ENCODE measurements around the gene GRN.
"Not testable (repeated sequence)": the region's sequence is repeated elsewhere in the genome, so short reads cannot be mapped to it uniquely, and the experiment has no call there.

The GRN gene

DNA sequence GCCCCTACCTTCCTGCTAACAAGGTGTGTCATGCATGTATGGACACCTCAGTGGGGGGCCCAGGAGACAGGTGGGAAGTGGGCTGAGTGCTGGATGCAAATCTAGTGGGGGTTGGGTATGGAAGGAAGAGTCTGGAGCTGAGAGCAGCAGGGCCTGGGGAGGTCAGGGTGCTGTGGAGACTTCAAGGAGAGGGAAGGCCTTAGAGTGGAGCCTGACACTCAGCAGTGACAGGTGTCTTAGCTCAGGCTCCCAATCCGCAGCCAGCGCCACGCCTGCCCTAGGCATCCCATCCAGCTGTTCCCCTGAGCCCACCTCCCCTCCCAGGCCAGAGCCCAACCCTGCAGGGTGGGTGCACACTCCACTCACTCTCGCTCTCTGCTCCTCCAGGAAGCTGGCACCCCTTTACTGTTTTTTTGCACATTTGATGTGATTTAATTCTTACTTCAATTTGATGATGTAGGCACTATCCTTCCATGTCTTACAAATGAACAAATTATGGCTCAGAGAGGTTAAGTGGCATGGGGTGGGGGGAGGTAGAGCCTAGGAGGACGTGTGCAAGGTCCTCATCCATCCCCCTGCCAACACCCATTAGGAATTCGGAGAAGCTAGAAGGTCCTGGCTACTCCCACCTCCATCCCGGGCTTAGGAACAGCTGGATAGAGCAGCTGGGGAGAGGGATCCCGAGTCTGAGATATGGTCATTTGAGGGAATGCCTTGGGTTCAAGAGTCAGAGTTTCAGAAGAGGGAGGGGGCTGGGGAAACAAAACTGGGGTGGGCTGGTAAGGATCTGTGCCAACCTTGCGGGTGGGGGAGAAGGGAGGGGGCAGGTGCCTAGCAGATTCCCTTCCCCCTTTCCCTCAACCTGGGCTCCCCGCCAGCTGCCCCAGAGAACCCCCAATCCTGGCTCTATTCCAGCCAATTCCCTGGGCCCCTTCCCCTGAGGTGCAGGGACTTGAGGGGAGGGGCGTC, 16.5 kb downstream of the GRN start:
- DNase-seq (ENCODE audit: low read depth): no peak

DNA sequence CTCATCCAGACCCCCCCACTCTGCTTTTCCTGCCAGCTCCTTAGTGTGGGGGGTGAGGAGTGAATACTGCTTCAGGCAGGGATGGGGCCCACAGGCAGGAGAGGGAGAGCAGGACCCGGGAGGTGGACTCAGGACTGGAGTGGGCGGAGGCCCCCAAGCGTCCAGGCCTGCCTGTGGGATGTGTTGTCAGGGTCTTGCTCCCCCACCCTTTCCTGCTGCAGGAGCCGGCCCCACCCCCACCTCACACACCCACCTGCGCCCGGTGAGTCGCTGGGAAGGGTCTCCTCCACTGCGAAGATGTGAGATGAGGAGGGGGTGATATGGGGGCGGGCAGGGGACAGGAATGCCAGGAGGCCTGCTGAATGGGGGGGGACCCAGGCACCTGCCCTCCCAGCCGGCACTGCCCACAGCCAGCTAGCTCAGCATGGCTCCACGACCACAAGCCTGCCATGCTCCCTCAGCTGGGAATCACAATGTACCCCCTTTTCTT, 17.4 kb downstream of the GRN start:
- DNase-seq (ENCODE audit: low read depth): no peak

DNA sequence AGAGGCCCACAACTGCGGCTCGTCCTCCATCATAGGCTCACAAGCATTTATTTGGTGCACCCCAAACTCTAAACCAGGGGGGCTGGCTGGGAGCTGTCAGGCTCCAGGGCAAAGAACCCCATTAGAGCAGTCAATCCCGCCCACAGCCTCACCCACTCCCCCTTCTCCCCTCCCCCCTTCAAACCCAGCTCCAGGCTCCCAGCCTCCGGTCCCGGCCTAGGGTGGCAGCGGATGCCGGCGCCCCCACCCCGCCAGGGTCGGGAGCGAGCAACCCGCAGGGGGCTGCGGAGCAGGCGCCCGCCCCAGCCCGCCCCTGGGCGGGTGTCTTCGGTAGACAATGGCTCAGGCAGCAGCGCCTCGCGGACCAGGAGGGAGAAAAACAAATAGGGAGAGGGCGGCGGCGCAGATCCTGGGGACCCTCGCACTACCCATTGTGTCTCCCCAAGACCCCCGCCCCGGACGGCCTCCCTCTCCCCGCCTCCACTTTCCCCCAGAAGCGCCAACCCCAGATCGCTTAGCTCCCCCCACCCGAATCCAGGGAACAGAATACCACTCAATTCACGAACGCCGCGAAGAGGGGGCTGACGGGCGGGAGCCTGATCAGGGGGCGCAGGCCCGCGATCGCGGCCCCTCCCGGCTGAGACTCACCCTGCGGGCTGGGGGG, 18.0 kb downstream of the GRN start:
- DNase-seq (ENCODE audit: low read depth): no peak

DNA sequence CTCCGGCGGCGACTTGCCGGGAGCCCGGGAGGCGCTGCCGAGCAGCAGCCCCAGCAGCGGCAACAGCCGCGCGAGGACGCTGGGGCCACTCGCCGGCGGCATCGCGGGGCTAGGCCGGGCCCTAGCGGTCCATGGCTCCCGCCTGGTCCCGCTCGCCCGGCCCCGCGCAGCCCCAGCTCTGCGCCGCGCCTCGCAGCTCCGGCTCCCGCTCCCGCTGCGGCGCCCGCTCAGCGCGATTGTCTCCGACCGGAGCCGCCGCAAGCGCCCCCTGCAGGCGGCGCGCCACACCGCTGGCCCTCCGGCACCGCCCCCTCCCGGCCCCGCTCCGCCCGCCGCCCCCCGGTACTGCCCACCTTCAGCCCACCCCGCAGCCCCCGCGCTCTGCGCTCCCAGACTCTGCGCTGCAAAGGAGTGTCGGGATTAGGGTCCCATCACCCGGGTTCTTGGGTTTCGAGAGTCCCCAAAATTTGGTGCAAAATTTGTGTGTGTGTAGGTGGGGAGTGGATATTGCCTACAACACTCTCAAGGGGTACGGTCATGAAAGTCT, 18.6 kb downstream of the GRN start, which contains the start of gene FAM171A2:
TSS of gene FAM171A2 (minus strand) at position 241 of the 547 bp plus-strand sequence. CDS start at position 102, 139 bp downstream.
- no peak for DNase-seq (ENCODE audit: low read depth)

DNA sequence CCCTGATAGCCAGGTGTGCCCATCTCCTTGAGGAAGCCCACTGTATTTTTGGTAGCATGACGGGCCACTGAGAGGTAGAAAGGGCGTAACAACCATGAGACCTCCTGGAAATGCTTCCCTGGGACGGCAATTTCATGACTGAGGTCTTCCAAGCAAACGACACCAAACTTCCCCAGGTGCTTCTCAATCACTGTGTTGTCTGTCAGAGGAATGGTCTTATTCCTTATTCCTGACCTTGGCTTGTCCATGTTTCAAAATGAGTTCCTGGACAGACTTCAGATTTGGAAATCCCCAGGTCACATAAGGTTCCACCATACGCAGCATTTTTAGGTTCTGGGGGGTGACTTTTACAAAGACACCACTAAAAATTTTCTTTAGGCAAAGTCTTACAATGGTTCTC, 19.9 kb downstream of the GRN start:
- not testable (repeated sequence) for DNase-seq (ENCODE audit: low read depth)

- DNase-seq (ENCODE audit: low read depth): no peak
These were observed 22.3 kb downstream of the GRN start for GRCh38 chr17:44367231-44367979.

DNA sequence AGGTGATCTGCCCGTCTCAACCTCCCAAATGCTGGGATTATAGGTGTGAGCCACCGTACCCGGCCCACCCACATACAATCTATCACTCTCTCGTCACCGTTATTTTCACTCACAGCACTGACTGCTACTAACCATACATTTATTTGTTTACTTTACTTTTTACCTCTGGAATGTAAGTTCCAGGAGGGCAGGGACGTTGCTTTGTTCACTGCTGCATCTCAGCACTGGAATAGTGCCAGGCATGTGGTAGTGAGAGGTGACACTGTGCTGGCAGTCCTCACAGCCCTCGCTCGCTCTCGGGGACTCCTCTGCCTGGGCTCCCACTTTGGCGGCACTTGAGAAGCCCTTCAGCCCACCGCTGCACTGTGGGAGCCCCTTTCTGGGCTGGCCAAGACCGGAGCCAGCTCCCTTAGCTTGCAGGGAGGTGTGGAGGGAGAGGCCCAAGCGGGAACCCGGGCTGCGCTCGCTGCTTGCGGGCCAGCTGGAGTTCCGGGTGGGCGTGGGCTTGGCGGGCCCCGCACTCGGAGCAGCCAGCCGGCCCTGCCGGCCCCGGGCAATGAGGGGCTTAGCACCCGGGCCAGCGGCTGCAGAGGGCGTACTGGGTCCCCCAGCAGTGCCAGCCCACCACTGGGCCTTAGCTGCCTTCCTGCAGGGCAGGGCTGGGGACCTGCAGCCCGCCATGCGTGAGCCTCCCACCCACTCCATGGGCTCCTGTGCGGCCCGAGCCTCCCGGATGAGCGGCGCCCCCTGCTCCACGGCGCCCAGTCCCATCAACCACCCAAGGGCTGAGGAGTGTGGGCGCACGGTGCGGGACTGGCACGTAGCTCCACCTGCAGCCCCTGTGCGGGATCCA, 23.5 kb downstream of the GRN start:
- not testable (repeated sequence) for DNase-seq (ENCODE audit: low read depth)

GRCh38 chr17:44369414-44370023, 24.4 kb downstream of the GRN start:
- DNase-seq (ENCODE audit: low read depth): not testable (repeated sequence)

DNA sequence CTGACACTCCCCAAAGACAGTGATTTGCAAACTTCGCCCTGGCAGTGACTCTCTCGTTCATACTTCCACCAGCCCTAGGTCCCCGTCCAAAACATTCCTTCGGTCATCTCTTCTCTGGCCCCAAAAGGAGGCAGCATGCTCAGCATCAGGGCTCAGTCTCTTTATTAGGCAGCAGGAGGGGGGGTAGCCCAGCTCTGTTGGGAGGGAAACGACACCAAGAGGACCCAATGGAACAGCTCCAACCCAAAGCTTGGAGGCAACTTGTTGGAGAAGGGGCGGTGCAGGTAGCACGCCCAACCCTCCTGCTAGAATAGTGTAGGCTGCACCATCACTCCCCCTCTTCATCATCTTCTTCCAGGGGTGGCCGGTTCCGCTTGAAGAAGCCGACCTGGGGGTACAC, 26.9 kb downstream of the GRN start:
- no peak for DNase-seq (ENCODE audit: low read depth)

- DNase-seq (ENCODE audit: low read depth): no peak
These were observed 29.4 kb downstream of the GRN start for GRCh38 chr17:44374306-44375195.

DNA sequence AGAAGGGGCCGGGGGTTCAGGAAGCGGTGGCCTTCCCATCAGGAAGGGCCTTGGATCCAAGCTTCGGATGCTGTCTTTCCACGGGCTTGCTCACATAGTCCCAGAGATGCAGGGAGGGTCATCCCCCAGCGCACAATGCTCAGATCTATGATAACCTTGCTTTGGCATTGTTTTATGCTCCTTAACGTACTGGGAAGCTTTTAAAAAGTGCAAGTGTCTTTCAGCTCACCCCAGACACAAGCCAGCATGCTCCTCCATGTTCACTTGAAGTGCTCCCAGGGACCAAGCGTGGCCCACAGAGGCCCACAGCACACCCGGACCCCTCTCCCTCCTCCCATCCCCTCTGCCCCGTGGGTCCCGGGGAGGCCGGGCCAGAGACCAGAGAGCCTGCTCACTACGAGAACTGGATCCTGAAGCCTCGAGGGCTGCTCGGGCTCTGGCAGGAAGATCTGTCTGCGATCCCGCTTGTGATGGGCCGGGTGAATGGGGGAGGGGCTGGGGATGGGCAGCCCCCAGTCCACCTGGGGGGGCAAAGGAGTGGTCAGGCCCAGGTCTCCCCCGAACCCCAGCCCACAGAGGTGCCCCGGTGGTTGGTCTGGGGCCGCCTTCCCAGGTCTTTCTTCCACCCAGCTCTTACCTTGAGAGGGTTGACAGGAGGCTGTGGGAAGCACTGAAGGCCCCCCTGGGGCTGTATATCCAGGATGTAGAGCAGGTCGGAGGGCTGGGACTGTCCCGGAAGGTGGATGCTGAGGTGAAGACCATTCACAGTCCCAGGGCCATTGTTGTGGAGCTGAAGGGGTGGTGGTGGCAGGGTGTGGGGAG, 30.3 kb downstream of the GRN start:
- DNase-seq (ENCODE audit: low read depth): no peak

- no peak for DNase-seq (ENCODE audit: low read depth)
These were observed 31.0 kb downstream of the GRN start for GRCh38 chr17:44376124-44376523.

GRCh38 chr17:44376779-44377178, 31.7 kb downstream of the GRN start:
- DNase-seq (ENCODE audit: low read depth): no peak

- no peak for DNase-seq (ENCODE audit: low read depth)
These were observed 33.1 kb downstream of the GRN start for GRCh38 chr17:44378171-44378705.

DNA sequence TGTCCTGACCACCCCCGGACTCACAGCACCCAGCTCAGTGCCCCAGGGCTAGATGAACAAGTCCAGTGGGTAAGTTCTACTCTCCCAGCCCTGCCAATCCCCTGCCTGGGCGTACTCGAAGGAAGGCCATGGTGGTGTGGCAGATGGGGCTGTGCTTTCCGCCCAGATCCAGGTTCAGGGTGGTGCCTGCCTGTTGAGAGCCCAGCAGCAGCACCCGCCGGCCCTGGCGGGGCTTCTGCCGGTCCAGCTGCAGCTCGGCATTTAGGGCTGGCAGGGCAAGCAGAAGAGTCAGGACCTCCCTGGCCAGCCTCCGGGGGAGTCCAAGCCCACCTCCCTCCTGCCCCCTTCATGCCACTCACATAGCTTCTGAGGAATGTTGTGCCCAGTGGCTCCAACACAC, 34.8 kb downstream of the GRN start:
- DNase-seq (ENCODE audit: low read depth): no peak

DNA sequence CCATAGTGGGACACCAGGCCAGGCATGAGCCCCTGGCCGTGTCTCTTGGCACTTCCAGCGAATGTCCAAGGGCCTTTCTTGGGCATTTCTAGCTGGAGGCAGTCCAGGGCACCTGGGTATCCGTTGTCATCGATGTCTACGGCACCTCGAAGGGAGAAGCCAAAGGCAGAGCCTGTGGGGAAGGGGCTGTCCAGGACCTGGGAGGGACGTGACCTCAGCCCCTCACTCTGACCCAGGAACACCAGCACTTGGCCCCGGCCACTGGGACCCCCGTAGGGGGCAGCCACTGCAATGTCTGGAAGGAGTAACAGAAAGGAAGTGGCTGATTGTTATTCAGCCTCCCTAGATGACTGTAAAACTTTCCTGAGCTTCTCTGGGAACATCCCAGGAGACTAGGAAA, 35.7 kb downstream of the GRN start:
- no peak for DNase-seq (ENCODE audit: low read depth)

- DNase-seq (ENCODE audit: low read depth): no peak
These were observed 36.8 kb downstream of the GRN start for GRCh38 chr17:44381810-44382305.

DNA sequence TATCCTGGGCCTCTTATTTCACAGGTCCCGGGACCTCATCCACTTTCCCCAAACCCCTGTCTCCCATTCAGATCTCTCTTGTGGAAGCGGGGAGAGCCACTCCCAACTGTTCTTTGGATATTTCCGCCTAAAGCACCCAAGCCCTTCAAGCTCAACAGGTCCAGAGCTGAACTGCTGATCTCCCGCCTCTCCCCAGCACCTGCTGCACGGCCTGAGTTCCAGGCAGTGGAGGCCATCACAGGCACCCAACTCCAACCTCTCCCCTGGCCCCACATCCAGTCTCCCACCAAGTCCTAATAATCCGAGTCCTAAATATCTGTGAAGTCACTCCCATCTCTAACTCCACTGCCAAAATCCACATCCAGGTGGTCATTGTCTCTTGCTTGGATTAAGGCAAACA, 37.8 kb downstream of the GRN start:
- no peak for DNase-seq (ENCODE audit: low read depth)

Measured in HS-27A (cell line).